GM18867 (cell line): ENCODE measurements around the gene ST3GAL2.
A peak's percentile ranks its signal among the peaks of the same experiment; 100 is the strongest.
"Not testable (repeated sequence)": the region's sequence is repeated elsewhere in the genome, so short reads cannot be mapped to it uniquely, and the experiment has no call there.

Experiments used
- ATAC-seq: cut with Tn5 transposase; IDR thresholded peaks from one replicate; pipeline ENCODE4 v1.9.1; 2021; ENCODE audit warnings: mild to moderate bottlenecking, moderate library complexity; ENCODE audit not compliant: unreplicated experiment

Gene ST3GAL2

GRCh38 chr16:70467608-70468007, 28.7 kb upstream of the ST3GAL2 start:
- ATAC-seq: no peak

DNA sequence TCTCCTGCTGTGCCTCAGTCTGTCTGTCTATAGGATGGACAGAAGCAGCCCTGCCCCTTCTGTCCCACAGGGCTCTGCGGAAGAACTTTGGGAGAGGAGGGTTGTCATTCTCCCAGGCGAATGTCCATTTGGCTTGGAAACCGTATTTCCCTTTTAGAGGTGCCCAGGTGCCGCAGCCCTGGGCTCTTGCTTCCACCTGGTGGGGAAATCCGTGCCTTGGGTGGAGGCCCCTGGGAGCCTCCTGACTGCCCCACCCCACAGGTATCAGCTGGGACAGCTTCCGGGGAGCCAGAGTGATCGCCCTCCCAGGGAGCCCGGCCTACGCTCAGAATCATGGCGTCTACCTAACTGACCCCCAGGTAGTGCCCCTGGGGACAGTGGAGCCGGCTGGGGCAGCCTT, 28.2 kb upstream of the ST3GAL2 start:
- ATAC-seq: no peak

DNA sequence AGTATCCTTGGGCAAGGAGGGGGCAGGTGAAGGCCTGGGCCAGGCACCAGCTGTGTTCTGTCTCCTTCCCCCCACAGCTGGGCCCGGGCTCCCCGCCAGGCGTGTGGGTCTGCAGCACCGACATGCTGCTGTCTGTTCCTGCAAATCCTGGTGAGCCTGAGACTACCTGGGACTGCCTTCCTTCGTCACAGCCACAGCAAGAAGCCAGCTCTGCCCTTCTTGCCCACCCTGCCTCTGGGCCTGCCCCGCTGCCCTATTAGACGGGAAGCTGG, 27.8 kb upstream of the ST3GAL2 start:
- no peak for ATAC-seq

GRCh38 chr16:70465999-70466804, 27.3 kb upstream of the ST3GAL2 start:
- ATAC-seq: no peak

DNA sequence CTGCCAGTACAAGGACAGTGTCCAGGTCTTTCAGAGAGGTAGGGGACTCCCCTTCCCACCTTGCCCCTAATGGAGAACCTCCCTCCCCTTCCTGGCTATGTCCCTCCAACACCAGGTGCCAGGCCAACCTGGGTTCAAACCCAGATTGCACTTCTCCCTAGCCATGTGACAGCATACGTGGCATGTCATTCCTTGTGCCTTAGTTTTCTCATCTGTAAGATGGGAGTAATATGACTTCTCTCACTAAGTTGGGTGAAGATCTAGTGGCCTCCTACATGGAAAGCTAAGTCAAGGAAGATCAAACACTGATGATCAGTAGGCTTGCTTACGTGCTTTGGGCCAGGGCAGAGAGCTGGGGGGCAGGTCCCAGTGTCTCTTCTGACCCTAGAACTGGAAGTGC, 24.3 kb upstream of the ST3GAL2 start:
- no peak for ATAC-seq

GRCh38 chr16:70460737-70461261, 21.9 kb upstream of the ST3GAL2 start:
- no peak for ATAC-seq

- ATAC-seq: no peak
Observed at GRCh38 chr16:70457446-70458166, 18.7 kb upstream of the ST3GAL2 start.

GRCh38 chr16:70455910-70456309, 17.0 kb upstream of the ST3GAL2 start:
- no peak for ATAC-seq

DNA sequence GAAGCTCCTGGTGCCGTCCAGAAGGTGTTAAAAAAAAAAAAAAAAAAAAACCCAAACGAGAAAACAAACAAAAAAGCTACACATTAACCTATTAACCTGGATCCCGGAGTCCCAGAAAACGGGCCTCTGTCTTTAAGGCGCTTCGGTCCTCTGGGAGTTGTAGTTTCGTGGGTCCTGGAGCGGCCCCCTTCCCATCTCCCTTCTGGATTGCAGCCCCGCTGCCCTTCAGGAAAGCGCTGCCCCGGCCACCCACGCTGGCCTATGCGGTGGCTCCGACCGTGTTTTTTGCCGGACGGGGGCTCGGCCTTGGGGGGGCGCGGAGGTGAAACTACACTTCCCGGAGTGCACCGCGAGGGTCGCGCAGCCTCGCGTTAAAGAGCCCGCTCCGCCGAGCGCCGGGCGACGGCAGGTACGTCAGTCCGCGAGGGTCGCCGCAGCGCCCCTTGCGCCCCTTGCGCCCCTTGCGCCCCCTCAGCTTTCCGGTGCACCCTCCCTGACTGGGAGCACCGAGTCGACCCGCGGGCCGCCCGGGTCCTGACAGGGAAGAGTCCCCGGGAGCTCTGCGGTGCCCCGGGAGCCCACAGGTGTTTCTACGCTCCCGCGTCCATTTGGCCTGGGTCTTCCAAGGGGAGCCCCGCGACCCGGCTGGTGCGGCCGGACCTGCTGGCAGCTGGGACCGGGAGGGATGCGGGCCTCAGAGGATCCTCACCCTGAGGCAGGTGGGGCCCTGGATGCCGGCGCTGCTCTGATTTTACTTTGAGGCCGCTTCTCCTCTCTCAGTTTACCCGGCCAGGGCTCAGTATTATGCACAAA, 15.5 kb upstream of the ST3GAL2 start, which contains the start of gene FCSK:
Gene FCSK, plus strand, starts transcription at position 374 of the 813 bp plus-strand sequence. CDS start 8,596 bp downstream, outside the sequence.
- peak; percentile 90 for ATAC-seq

DNA sequence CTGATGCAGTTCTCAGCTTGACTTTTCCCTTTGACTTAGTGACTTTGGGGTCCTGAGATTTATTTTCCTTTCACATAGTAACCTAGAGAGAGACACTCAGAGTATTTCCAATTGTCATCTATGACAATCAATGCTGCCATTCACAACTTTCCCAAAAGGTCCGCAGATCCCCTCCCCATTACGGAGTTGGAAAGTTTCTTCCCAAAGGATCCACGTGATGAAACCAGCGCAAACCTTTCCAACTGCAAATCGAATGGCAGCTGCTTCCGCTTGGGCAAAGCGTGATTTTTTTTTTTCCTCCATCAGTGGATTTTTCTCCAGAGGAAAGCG, 15.0 kb upstream of the ST3GAL2 start:
- ATAC-seq: peak; percentile 7

GRCh38 chr16:70453117-70453891, 14.4 kb upstream of the ST3GAL2 start:
- ATAC-seq: no peak

DNA sequence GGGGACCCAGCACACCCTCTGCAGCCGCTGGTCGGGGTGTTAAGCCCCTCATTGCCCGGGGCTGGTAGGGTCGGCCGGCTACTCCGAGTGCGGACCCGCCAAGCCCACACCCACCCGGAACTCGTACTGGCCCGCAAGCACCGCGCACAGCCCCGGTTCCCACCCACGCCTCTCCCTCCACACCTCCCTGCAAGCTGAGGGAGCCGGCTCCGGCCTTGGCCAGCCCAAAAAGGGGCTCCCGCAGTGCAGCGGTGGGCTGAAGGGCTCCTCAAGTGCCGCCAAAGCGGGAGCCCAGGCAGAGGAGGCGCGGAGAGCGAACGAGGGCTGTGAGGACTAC, 12.1 kb upstream of the ST3GAL2 start:
- ATAC-seq: not testable (repeated sequence)

DNA sequence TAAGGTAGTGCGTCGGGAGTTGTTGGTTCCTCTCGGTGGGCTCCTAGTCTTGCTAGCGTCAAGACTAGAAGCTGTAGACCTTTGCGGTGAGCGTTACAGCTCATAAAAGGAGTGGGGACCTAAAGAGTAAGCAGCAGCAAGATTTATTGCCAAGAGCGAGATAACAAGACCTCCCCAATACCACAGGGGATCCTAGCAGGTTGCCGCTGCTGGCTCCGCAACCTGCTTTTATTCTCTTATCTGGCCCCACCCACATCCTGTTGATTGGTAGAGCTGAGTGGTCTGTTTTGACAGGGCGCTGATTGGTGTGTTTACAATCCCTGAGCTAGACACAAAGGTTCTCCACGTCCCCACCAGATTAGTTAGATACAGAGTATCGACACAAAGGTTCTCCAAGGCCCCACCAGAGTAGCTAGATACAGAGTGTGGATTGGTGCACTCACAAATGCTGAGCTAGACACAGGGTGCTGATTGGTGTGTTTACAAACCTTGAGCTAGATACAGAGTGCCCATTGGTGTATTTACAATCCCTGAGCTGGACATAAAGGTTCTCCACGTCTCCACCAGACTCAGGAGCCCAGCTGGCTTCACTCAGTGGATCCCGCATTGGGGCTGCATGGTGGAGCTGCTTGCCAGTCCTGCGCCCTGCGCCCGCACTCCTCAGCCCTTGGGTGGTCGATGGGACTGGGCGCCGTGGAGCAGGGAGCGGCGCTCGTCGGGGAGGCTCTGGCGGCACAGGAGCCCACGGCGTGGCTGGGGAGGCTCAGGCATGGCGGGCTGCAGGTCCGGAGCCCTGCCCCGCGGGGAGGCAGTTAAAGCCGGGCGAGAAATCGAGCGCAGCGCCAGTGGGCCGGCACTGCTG, 11.5 kb upstream of the ST3GAL2 start:
- not testable (repeated sequence) for ATAC-seq

DNA sequence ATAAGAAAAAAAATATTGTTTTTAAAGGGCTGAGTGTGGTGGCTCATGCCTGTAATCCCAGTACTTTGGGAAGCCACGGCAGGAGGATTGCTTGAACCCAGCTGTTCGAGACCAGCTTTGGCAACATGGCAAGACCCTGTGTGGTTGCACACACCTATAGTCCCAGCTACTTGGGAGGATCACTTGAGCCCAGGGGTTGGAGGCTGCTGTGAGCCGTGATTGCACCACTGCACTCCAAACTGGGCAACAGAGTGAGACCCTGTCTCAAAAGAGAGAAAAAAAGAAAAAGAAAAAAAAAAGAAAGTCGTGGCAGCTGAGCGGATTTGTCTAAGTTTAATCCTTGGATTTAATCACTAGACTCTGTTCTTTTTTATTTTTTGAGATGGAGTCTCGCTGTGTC, 9.2 kb upstream of the ST3GAL2 start:
- ATAC-seq: no peak

DNA sequence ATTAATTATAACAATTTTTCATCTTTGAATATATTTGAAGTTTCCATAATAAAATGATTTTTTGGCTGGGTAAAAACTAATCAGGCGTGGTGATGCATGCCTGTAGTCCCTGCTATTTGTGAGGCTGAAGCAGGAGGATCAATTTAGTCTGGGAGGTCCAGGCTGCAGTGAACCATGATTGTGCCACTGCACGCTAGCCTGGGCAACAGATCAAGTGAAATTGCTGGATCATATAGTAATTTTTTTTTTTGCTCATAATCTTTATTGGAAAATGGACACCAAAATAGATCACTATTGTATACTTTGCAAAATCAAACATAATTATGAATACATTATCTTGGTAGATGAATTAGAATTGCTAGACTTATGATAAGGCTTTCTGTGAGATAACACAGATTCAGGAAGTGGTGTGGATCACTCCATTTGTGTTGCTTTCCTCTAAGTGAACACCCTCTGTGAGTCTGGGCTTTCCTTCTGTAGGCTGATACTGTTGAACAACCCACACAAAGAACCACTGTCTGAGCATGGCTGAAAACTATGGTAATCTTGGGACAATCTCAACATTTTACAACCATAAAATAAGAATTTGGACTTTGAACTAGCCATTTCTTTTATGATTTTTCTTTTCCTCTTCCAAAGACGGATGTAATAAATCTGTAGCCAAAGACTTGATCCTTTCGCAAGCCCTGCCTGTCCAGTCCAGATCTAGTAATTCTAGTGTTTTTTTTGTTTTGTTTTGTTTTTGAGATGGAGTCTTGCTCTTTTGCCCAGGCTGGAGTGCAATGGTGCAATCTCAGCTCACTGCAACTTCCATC, 5.6 kb upstream of the ST3GAL2 start:
- no peak for ATAC-seq

- no peak for ATAC-seq
Observed at GRCh38 chr16:70442344-70442743, 3.4 kb upstream of the ST3GAL2 start.

GRCh38 chr16:70441406-70441990, 2.6 kb upstream of the ST3GAL2 start:
- no peak for ATAC-seq

DNA sequence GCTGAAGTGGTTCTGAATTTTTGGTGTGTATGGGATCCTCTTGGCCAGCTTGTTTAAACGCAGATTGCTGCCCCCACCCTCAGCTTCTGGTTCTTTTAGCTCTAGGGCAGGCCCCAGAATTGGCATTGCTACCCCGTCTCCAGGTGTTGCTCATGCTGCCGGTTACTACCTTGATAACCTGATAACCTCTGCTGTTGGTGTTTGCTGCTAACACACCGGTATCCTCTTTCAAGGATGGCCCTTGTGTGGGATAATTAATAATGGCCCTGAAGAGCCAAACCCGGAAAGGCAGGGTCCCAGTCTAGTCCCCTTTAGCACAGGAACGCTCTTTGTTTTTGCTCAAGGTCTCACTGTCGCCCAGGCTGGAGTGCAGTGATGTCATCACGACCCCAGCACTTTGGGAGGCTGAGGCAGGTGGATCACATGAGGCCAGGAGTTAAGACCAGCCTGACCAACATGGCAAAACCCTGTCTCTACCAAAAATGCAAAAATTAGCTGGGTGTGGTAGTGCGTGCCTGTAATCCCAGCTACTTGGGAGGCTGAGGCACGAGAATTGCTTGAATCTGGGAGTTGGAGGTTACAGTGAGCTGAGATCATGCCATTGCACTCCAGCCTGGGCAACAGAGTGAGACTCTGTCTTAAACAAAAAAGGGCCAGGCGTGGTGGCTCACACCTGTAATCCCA, 1.3 kb upstream of the ST3GAL2 start:
- no peak for ATAC-seq
